WTC11 (cell line): ENCODE results near the gene CFDP1. TPM values are rescaled to one million over a fixed set of nuclear protein-coding genes. Genes with fewer than 3 reads are reported as not detected.

Experiments
- ATAC-seq: fragments of 200-7000 bp; cut with Tn5 transposase; 2 replicates; pipeline ENCODE4 v1.10.0; 2021; ENCODE audit warnings: mild to moderate bottlenecking, moderate library complexity
- CTCF ChIA-PET: fragments of 300-600 bp; sonication (Branson Sonifier 250); formaldehyde crosslinking; loops from one replicate; lab custom pipeline; 2021; ENCODE audit warnings: antibody characterized with exemption; lab: Charles Lee
- POLR2A ChIA-PET: fragments of 350-600 bp; sonication (Branson Sonifier 250); formaldehyde crosslinking; loops from one replicate; lab custom pipeline; 2021; ENCODE audit warnings: antibody characterized with exemption; lab: Charles Lee
- DNase-seq: peaks from one replicate; pipeline ENCODE4 v3.0.0; 2021; ENCODE audit warnings: low spot score
- H3K27ac Mint-ChIP-seq: 2 replicates; pipeline ENCODE4 v1.8.0; 2021; ENCODE audit warnings: mixed read lengths
- H3K27me3 Mint-ChIP-seq: 2 replicates; pipeline ENCODE4 v1.8.0; 2021; ENCODE audit warnings: low read depth, mild to moderate bottlenecking, moderate library complexity, mixed read lengths
- H3K36me3 Mint-ChIP-seq: 2 replicates; pipeline ENCODE4 v1.8.0; 2021; ENCODE audit warnings: mixed read lengths
- H3K4me1 Mint-ChIP-seq: 2 replicates; pipeline ENCODE4 v1.8.0; 2022; ENCODE audit warnings: mixed read lengths
- H3K4me3 Mint-ChIP-seq: 2 replicates; pipeline ENCODE4 v1.8.0; 2021; ENCODE audit warnings: mild to moderate bottlenecking, moderate library complexity, mixed read lengths
- H3K9me3 Mint-ChIP-seq: 2 replicates; pipeline ENCODE4 v1.8.0; 2021; ENCODE audit warnings: mixed read lengths
- AFF4 ChIP-seq: sonication (generic); formaldehyde crosslinking; IDR thresholded peaks from 2 replicates; pipeline ENCODE4 v1.8.1; 2023; ENCODE audit warnings: mild to moderate bottlenecking, missing genetic modification reagents, borderline replicate concordance
- ATF3 ChIP-seq: sonication (generic); formaldehyde crosslinking; conservative IDR thresholded peaks from 2 replicates; pipeline ENCODE4 v1.8.1; 2022; ENCODE audit warnings: mild to moderate bottlenecking, missing genetic modification reagents
- ESRRA ChIP-seq: sonication (generic); formaldehyde crosslinking; IDR thresholded peaks from 2 replicates; pipeline ENCODE4 v1.8.1; 2022; ENCODE audit warnings: mild to moderate bottlenecking, missing genetic modification reagents, borderline replicate concordance
- FOXK1 ChIP-seq: sonication (generic); formaldehyde crosslinking; IDR thresholded peaks from 2 replicates; pipeline ENCODE4 v1.8.0; 2022; ENCODE audit warnings: mild to moderate bottlenecking, moderate library complexity, missing genetic modification reagents
- FOXP1 ChIP-seq: sonication (generic); formaldehyde crosslinking; IDR thresholded peaks from 2 replicates; pipeline ENCODE4 v1.8.0; 2022; ENCODE audit warnings: missing genetic modification reagents, mild to moderate bottlenecking, moderate library complexity, borderline replicate concordance
- MYBL2 ChIP-seq: sonication (generic); formaldehyde crosslinking; IDR thresholded peaks from 2 replicates; pipeline ENCODE4 v1.8.1; 2023; ENCODE audit warnings: mild to moderate bottlenecking, moderate library complexity, missing genetic modification reagents
- NR3C1 ChIP-seq: sonication (generic); formaldehyde crosslinking; conservative IDR thresholded peaks from 2 replicates; pipeline ENCODE4 v1.8.1; 2023; ENCODE audit warnings: low read depth, mild to moderate bottlenecking, missing genetic modification reagents
- STAT6 ChIP-seq: sonication (generic); formaldehyde crosslinking; conservative IDR thresholded peaks from 2 replicates; pipeline ENCODE4 v1.8.1; 2023; ENCODE audit warnings: mild to moderate bottlenecking, low read depth, missing genetic modification reagents, moderate library complexity
- TCF7 ChIP-seq: sonication (generic); formaldehyde crosslinking; IDR thresholded peaks from 2 replicates; pipeline ENCODE4 v1.8.0; 2022; ENCODE audit warnings: mild to moderate bottlenecking, low read depth, missing genetic modification reagents, moderate library complexity
- TEAD4 ChIP-seq: sonication (generic); formaldehyde crosslinking; IDR thresholded peaks from 2 replicates; pipeline ENCODE4 v1.8.0; 2022; ENCODE audit warnings: mild to moderate bottlenecking, missing genetic modification reagents
- USF1 ChIP-seq: sonication (generic); formaldehyde crosslinking; IDR thresholded peaks from 2 replicates; pipeline ENCODE4 v1.8.0; 2022; ENCODE audit warnings: mild to moderate bottlenecking, missing genetic modification reagents
- ZBTB21 ChIP-seq: sonication (generic); formaldehyde crosslinking; IDR thresholded peaks from 2 replicates; pipeline ENCODE4 v1.8.1; 2023; ENCODE audit warnings: mild to moderate bottlenecking, missing genetic modification reagents, borderline replicate concordance
- ZBTB43 ChIP-seq: sonication (generic); formaldehyde crosslinking; IDR thresholded peaks from 2 replicates; pipeline ENCODE4 v1.8.1; 2023; ENCODE audit warnings: mild to moderate bottlenecking, missing genetic modification reagents
- ZNF121 ChIP-seq: sonication (generic); formaldehyde crosslinking; IDR thresholded peaks from 2 replicates; pipeline ENCODE4 v1.8.0; 2023; ENCODE audit warnings: missing genetic modification reagents
- total RNA-seq: library from RNA; stranded (reverse); gene quantifications from 3 replicates; pipeline ENCODE4 v1.2.3, GENCODE V29; 2021
- TF ChIP-seq, protein P1 (sequence below): fragments of 250-450 bp; sonication (Bioruptor Pico); IDR thresholded peaks from 2 replicates; pipeline ENCODE4 v1.8.0; 2021; ENCODE audit warnings: mild to moderate bottlenecking
- TF ChIP-seq, protein P2 (sequence below): sonication (generic); formaldehyde crosslinking; IDR thresholded peaks from 2 replicates; pipeline ENCODE4 v1.8.1; 2022; ENCODE audit warnings: mild to moderate bottlenecking, moderate library complexity, missing genetic modification reagents
- TF ChIP-seq, protein P3 (sequence below): fragments of 250-450 bp; sonication (Bioruptor Pico); IDR thresholded peaks from 2 replicates; pipeline ENCODE4 v2.1.2; 2022; ENCODE audit warnings: mild to moderate bottlenecking, moderate library complexity

Gene CFDP1
- total RNA-seq, 1 experiment from 2014 or later, result 79.2 TPM

DNA sequence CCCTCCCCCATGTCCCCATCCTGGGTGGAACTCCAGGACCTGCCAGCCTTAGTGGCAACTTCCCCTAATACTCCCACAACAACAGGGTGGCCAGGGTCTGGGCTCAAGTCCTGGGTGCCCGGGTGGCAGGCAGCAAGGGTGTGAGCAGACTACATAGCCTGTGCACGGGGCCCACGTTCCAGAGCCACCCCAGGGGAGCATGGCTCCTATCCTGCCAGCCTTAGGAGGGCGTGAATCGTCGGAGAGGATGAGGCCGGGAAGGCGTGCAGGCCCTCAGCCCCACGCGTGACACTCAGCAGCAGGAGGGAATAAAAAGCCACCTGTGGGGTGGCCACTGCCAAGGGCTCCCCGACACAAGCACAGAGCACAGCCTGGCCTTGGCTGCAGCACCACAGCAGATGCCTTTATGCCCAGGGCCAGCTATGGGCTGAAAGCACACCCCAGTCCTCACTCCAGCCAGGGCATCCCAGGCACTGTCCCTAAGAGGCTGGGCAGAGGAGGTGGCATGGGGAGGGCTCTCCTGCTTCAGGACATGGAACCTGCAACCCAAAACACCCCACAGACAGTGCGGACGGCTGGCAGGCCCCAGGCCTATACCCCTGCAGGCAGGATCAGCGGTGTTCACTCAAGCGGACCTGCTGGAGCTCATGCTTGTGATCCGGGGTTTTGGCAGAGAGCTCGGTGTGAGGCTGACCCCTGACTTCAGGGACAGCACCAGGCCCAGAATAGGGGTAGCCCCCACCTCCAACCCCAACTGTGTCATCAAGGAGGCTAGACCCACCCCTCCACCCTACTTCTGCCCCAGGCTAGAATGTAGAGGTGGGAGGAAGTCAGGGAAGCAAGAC lies 184.5 kb downstream of the CFDP1 start:
- ATAC-seq (no peak), DNase-seq (no peak)
- no peaks in the 10 kb centered on the region for H3K9me3 Mint-ChIP-seq
- H3K27me3 Mint-ChIP-seq, result no peaks in the 10 kb centered on the region
- H3K4me1 Mint-ChIP-seq, result peaks cover 77% of the 10 kb centered on the region
- TF ChIP-seq TEAD4 (CRISPR knock-in tag), result no peak
- no peak for TF ChIP-seq STAT6 (CRISPR knock-in tag)
- no peak for TF ChIP-seq ZNF121
- no peak for TF ChIP-seq MYBL2
- TF ChIP-seq, protein P1, sequence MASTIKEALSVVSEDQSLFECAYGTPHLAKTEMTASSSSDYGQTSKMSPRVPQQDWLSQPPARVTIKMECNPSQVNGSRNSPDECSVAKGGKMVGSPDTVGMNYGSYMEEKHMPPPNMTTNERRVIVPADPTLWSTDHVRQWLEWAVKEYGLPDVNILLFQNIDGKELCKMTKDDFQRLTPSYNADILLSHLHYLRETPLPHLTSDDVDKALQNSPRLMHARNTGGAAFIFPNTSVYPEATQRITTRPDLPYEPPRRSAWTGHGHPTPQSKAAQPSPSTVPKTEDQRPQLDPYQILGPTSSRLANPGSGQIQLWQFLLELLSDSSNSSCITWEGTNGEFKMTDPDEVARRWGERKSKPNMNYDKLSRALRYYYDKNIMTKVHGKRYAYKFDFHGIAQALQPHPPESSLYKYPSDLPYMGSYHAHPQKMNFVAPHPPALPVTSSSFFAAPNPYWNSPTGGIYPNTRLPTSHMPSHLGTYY, result no peak
- TF ChIP-seq FOXP1 (CRISPR knock-in tag), result no peak
- CTCF ChIA-PET, result interaction anchor here (0.6 to 1.3 kb wide), 3 partner anchors 9 to 17 kb away, joined by 3 to 11 read pairs (median 3); no protein-coding TSS in a partner anchor
- peak overlapping the region; percentile 67 for H3K27ac Mint-ChIP-seq
- H3K4me3 Mint-ChIP-seq, result no peak overlapping the region
- POLR2A ChIA-PET, result interaction anchor here (1.2 kb wide), 1 partner anchor 17 kb away, joined by 5 read pairs; no protein-coding TSS in a partner anchor
- H3K36me3 Mint-ChIP-seq, result no peaks in the 10 kb centered on the region

GRCh38 chr16:75248142-75248535 lies 185.2 kb downstream of the CFDP1 start:
- ChIA-PET POLR2A (interaction anchor here (1.1 kb wide), 1 partner anchor 14 kb away, joined by 6 read pairs; no protein-coding TSS in a partner anchor), CTCF (interaction anchor here (1.0 to 1.3 kb wide), 3 partner anchors 14 to 269 kb away, joined by 3 to 11 read pairs (median 3); no protein-coding TSS in a partner anchor)
- H3K36me3 Mint-ChIP-seq, result peaks cover 5% of the 10 kb centered on the region
- H3K4me1 Mint-ChIP-seq, result peaks cover 77% of the 10 kb centered on the region
- peak overlapping the region; percentile 73 for H3K27ac Mint-ChIP-seq
- no peaks in the 10 kb centered on the region for H3K9me3 Mint-ChIP-seq
- no peak overlapping the region for H3K4me3 Mint-ChIP-seq
- no peaks in the 10 kb centered on the region for H3K27me3 Mint-ChIP-seq
- TF ChIP-seq AFF4 (CRISPR knock-in tag) (no peak), TCF7 (CRISPR knock-in tag) (no peak), USF1 (no peak), NR3C1 (no peak), ZBTB43 (CRISPR knock-in tag) (no peak), ZBTB21 (no peak), ESRRA (CRISPR knock-in tag) (no peak), FOXK1 (CRISPR knock-in tag) (no peak), ATF3 (no peak)
- TF ChIP-seq, protein P2, sequence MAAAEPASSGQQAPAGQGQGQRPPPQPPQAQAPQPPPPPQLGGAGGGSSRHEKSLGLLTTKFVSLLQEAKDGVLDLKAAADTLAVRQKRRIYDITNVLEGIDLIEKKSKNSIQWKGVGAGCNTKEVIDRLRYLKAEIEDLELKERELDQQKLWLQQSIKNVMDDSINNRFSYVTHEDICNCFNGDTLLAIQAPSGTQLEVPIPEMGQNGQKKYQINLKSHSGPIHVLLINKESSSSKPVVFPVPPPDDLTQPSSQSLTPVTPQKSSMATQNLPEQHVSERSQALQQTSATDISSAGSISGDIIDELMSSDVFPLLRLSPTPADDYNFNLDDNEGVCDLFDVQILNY (CRISPR knock-in tag), result no peak
- TF ChIP-seq, protein P3, sequence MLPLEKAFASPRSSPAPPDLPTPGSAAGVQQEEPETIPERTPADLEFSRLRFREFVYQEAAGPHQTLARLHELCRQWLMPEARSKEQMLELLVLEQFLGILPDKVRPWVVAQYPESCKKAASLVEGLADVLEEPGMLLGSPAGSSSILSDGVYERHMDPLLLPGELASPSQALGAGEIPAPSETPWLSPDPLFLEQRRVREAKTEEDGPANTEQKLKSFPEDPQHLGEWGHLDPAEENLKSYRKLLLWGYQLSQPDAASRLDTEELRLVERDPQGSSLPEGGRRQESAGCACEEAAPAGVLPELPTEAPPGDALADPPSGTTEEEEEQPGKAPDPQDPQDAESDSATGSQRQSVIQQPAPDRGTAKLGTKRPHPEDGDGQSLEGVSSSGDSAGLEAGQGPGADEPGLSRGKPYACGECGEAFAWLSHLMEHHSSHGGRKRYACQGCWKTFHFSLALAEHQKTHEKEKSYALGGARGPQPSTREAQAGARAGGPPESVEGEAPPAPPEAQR, result no peak
- ATAC-seq (no peak), DNase-seq (no peak)
